ENCODE results near the gene NUBP2.
A peak's percentile ranks its signal among the peaks of the same experiment; 100 is the strongest.

The NUBP2 gene

GRCh38 chr16:1791256-1791942, 8.6 kb downstream of the NUBP2 start:
- CTCF ChIA-PET, result no interaction called here
- no peak overlapping the region for H3K4me3 ChIP-seq (ENCODE audit: low read depth, low read length)
- POLR2A ChIA-PET, result interaction anchor here (0.8 to 3.8 kb wide), 3 partner anchors 9 to 173 kb away, joined by 3 to 19 read pairs (median 3); partner anchors contain the start of genes NUBP2, RPS2 and SPSB3
- H3K4me1 ChIP-seq (ENCODE audit: control insufficient read depth, insufficient read depth, low read length), result no peaks in the 10 kb centered on the region
- no peak overlapping the region for H3K27ac ChIP-seq (ENCODE audit: extremely low read depth, low read depth, low read length)
- no peak for TF ChIP-seq SETDB1 (IDR thresholded peaks at IDR 0.05; ENCODE audit: insufficient read length, low read length)
- TF ChIP-seq, protein P1, sequence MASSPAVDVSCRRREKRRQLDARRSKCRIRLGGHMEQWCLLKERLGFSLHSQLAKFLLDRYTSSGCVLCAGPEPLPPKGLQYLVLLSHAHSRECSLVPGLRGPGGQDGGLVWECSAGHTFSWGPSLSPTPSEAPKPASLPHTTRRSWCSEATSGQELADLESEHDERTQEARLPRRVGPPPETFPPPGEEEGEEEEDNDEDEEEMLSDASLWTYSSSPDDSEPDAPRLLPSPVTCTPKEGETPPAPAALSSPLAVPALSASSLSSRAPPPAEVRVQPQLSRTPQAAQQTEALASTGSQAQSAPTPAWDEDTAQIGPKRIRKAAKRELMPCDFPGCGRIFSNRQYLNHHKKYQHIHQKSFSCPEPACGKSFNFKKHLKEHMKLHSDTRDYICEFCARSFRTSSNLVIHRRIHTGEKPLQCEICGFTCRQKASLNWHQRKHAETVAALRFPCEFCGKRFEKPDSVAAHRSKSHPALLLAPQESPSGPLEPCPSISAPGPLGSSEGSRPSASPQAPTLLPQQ (tag by site-specific recombination; IDR thresholded peaks at IDR 0.05), result no peak
- H3K36me3 ChIP-seq (ENCODE audit: control insufficient read depth in 2 of 2, insufficient read depth in 1 of 2, low read length in 2 of 2), result peaks cover 0 to 41% of the 10 kb centered on the region in 2 experiments; a peak in 2 of 3 replicates
- H3K9me3 ChIP-seq (ENCODE audit: control insufficient read depth, insufficient read depth, low read depth, low read length), result no peaks in the 10 kb centered on the region

DNA sequence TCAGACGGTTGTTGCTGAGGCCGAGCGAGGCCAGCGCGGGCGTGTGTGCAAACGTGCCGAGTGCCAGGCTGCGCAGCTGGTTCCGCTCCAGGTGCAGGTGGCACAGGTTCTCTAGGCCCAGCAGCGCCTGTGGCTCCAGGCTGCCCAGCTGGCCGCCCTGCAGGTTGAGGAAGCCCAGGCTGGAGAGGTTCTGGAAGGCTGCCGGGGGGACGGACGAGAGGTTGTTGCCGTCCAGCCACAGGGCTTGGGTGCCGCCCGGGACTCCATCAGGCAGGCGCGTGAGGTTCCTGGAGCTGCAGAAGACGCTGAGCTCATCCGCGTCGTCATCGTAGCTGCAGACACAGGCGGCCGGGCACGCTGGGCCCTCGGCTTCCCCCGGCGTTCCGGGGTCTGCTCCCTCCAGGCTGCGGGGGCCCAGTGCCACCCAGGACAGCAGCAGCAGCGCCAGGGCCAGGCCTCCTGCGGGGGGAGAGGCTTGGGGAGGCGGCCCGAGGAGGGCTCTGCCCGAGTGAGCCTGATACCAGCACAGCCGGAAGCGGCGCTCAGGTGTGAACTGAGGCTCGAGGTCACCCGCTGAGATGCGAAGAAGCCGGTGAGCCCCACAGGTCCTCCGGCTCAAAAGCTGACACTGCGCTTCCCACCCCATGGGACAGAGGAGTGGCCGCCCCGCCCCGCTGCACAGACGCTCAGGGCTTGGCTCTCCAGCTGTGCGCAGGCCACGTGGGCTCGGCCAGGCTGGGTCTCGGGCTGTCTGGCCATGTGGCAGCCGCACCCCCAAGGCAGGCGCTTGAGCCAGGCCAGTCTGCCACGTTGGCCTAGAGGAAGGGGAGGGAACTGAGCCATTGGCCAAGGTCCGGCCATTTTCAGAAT, 9.4 kb downstream of the NUBP2 start:
- H3K27ac ChIP-seq (ENCODE audit: extremely low read depth, low read depth, low read length), result no peak overlapping the region
- TF ChIP-seq, protein P2, sequence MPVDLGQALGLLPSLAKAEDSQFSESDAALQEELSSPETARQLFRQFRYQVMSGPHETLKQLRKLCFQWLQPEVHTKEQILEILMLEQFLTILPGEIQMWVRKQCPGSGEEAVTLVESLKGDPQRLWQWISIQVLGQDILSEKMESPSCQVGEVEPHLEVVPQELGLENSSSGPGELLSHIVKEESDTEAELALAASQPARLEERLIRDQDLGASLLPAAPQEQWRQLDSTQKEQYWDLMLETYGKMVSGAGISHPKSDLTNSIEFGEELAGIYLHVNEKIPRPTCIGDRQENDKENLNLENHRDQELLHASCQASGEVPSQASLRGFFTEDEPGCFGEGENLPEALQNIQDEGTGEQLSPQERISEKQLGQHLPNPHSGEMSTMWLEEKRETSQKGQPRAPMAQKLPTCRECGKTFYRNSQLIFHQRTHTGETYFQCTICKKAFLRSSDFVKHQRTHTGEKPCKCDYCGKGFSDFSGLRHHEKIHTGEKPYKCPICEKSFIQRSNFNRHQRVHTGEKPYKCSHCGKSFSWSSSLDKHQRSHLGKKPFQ (tag by site-specific recombination; IDR thresholded peaks at IDR 0.05), result 0 out of 2 replicates have a peak, but pooled peaks have one; percentile 21
- no peak for TF ChIP-seq SCRT1 (tag by site-specific recombination; IDR thresholded peaks at IDR 0.05; ENCODE audit: borderline replicate concordance)
- peaks cover 0 to 33% of the 10 kb centered on the region in 2 experiments; a peak in 2 of 3 replicates for H3K36me3 ChIP-seq (ENCODE audit: control insufficient read depth in 2 of 2, insufficient read depth in 1 of 2, low read length in 2 of 2)
- H3K9me3 ChIP-seq (ENCODE audit: control insufficient read depth, insufficient read depth, low read depth, low read length), result no peaks in the 10 kb centered on the region
- H3K4me3 ChIP-seq (ENCODE audit: low read depth, low read length), result no peak overlapping the region
- POLR2A ChIA-PET, result interaction anchor here (0.9 to 3.8 kb wide), 2 partner anchors 10 to 173 kb away, joined by 3 to 19 read pairs; partner anchors contain the start of genes NUBP2, RPS2 and SPSB3
- no peaks in the 10 kb centered on the region for H3K4me1 ChIP-seq (ENCODE audit: control insufficient read depth, insufficient read depth, low read length)
- CTCF ChIA-PET, result no interaction called here

GRCh38 chr16:1792836-1793577, 10.2 kb downstream of the NUBP2 start:
- Histone ChIP-seq H3K4me3 (ENCODE audit: low read depth, low read length) (no peak overlapping the region), H3K27ac (ENCODE audit: extremely low read depth, low read depth, low read length) (no peak overlapping the region), H3K9me3 (ENCODE audit: control insufficient read depth, insufficient read depth, low read depth, low read length) (no peaks in the 10 kb centered on the region), H3K36me3 (ENCODE audit: control insufficient read depth in 2 of 2, insufficient read depth in 1 of 2, low read length in 2 of 2) (peaks cover 0 to 25% of the 10 kb centered on the region in 2 experiments; a peak in 2 of 3 replicates), H3K4me1 (ENCODE audit: control insufficient read depth, insufficient read depth, low read length) (no peaks in the 10 kb centered on the region)
- CTCF ChIA-PET, result interaction anchor here (0.6 kb wide), 1 partner anchor 158 kb away, joined by 3 read pairs; no protein-coding TSS in a partner anchor
- POLR2A ChIA-PET, result interaction anchor here (0.5 to 3.8 kb wide), 4 partner anchors 10 to 27 kb away, joined by 4 to 19 read pairs (median 4); partner anchors contain the start of genes NUBP2 and SPSB3
- TF ChIP-seq, protein P3, sequence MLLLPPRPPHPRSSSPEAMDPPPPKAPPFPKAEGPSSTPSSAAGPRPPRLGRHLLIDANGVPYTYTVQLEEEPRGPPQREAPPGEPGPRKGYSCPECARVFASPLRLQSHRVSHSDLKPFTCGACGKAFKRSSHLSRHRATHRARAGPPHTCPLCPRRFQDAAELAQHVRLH (tag by site-specific recombination; IDR thresholded peaks at IDR 0.05), result no peak
- TF ChIP-seq SP2 (tag by site-specific recombination; IDR thresholded peaks at IDR 0.05) (no peak), ZNF202 (tag by site-specific recombination; IDR thresholded peaks at IDR 0.05; ENCODE audit: borderline replicate concordance) (no peak), PRDM2 (tag by site-specific recombination; IDR thresholded peaks at IDR 0.05; ENCODE audit: borderline replicate concordance) (no peak), ZIC2 (tag by site-specific recombination; IDR thresholded peaks at IDR 0.05) (no peak), ZNF600 (tag by site-specific recombination; IDR thresholded peaks at IDR 0.05) (no peak), GLI2 (tag by site-specific recombination; IDR thresholded peaks at IDR 0.05; ENCODE audit: borderline replicate concordance, low read depth) (no peak), TRIM28 (IDR thresholded peaks at IDR 0.05; ENCODE audit: borderline replicate concordance, low read length) (no peak)
- TF ChIP-seq, protein P1 (tag by site-specific recombination; IDR thresholded peaks at IDR 0.05), result 0 out of 2 replicates have a peak, but pooled peaks have one; percentile 21

Data from HEK293 (cell line).